Type B pancreatic cell (in vitro differentiated cells): ENCODE results near the gene PGF. TPM values are rescaled to one million over a fixed set of nuclear protein-coding genes. Genes with fewer than 3 reads are reported as not detected.

ENCODE experiments used
- DNase-seq: peaks from one replicate; pipeline ENCODE4 v3.0.0; 2021; ENCODE audit warnings: mixed read lengths; ENCODE audit not compliant: unreplicated experiment; ENCODE audit errors: extremely low spot score
- H3K27ac Mint-ChIP-seq: 2 replicates; pipeline ENCODE4 v1.8.0; 2021; ENCODE audit warnings: mild to moderate bottlenecking, mixed read lengths
- H3K27me3 Mint-ChIP-seq: 2 replicates; pipeline ENCODE4 v1.8.0; 2021; ENCODE audit warnings: mixed read lengths
- H3K36me3 Mint-ChIP-seq: 2 replicates; pipeline ENCODE4 v1.8.0; 2021; ENCODE audit warnings: mixed read lengths
- H3K4me1 Mint-ChIP-seq: one replicate; pipeline ENCODE4 v1.8.0; 2021; ENCODE audit warnings: mixed read lengths; ENCODE audit not compliant: unreplicated experiment
- H3K4me3 Mint-ChIP-seq: 2 replicates; pipeline ENCODE4 v1.8.0; 2021; ENCODE audit warnings: mild to moderate bottlenecking, mixed read lengths
- H3K9me3 Mint-ChIP-seq: 2 replicates; pipeline ENCODE4 v1.8.0; 2021; ENCODE audit warnings: mixed read lengths
- CTCF ChIP-seq: fragments of 200-600 bp; sonication (generic); conservative IDR thresholded peaks from 2 replicates; pipeline ENCODE4 v1.5.0; 2021; ENCODE audit warnings: antibody characterized with exemption, mild to moderate bottlenecking
- total RNA-seq: library from RNA; stranded (reverse); gene quantifications from 2 replicates; pipeline ENCODE4 v1.2.1, GENCODE V29; 2021; ENCODE audit warnings: low replicate concordance

Gene PGF
- total RNA-seq, 1 donor from 2014 or later: 16.8 TPM

- Mint-ChIP-seq H3K9me3 (no peaks in the 10 kb centered on the region), H3K27ac (no peak overlapping the region), H3K4me1 (peaks cover 6% of the 10 kb centered on the region), H3K36me3 (peaks cover 14% of the 10 kb centered on the region), H3K27me3 (no peaks in the 10 kb centered on the region), H3K4me3 (no peak overlapping the region)
- no peak for TF ChIP-seq CTCF
- no peak for DNase-seq
Observed at GRCh38 chr14:74891870-74892269, 63.5 kb downstream of the PGF start.

Other genes with a start within 250 kb of the PGF start
- 41.5 and 41.6 TPM in 2 replicates for gene AREL1, start 242.5 kb downstream of the PGF start, total RNA-seq
- 44.6 and 48.0 TPM in 2 replicates for gene FCF1, start 242.5 kb downstream of the PGF start, total RNA-seq
- 65.4 and 90.4 TPM in 2 replicates for gene YLPM1, start 192.3 kb downstream of the PGF start, total RNA-seq
- gene PROX2, start 79.5 kb downstream of the PGF start, total RNA-seq: not detected in 2 replicates
- 97.2 and 114 TPM in 2 replicates for gene DLST, start 73.7 kb downstream of the PGF start, total RNA-seq
- 5.3 and 7.5 TPM in 2 replicates for gene RPS6KL1, start 32.3 kb downstream of the PGF start, total RNA-seq
- 36.5 and 45.0 TPM in 2 replicates for gene EIF2B2, start 47.3 kb upstream of the PGF start, total RNA-seq
- gene MLH3, start 95.9 kb upstream of the PGF start, total RNA-seq: 19.3 and 28.5 TPM in 2 replicates
- gene ACYP1, start 108.4 kb upstream of the PGF start, total RNA-seq: 12.9 and 20.7 TPM in 2 replicates
- gene ZC2HC1C, start 114.0 kb upstream of the PGF start, total RNA-seq: 3.7 and 4.7 TPM in 2 replicates
- 81.3 and 117 TPM in 2 replicates for gene NEK9, start 171.5 kb upstream of the PGF start, total RNA-seq
- gene TMED10, start 221.0 kb upstream of the PGF start, total RNA-seq: 273 and 303 TPM in 2 replicates